Hematopoietic multipotent progenitor cell treated with erythropoietin and hydrocortisone succinate and interleukin-3 and kit ligand, for 6 days (in vitro differentiated cells): ENCODE results near the gene BGLAP.

Source experiments
- DNase-seq: peaks from one replicate; pipeline ENCODE4 v3.0.0-alpha.2; 2015

Gene BGLAP

GRCh38 chr1:156259805-156260204, 17.8 kb downstream of the BGLAP start:
- peak; percentile 39 for DNase-seq

GRCh38 chr1:156260896-156261295, 18.9 kb downstream of the BGLAP start:
- no peak for DNase-seq

GRCh38 chr1:156262461-156263287, 20.7 kb downstream of the BGLAP start:
- DNase-seq: no peak

GRCh38 chr1:156263288-156263655, 21.3 kb downstream of the BGLAP start:
- no peak for DNase-seq

- DNase-seq: no peak
Observed at GRCh38 chr1:156266051-156266450, 24.1 kb downstream of the BGLAP start.

GRCh38 chr1:156268336-156268735, 26.4 kb downstream of the BGLAP start:
- DNase-seq: no peak

- DNase-seq: no peak
Observed at GRCh38 chr1:156270314-156270713, 28.3 kb downstream of the BGLAP start.

GRCh38 chr1:156276532-156276931, 34.5 kb downstream of the BGLAP start:
- DNase-seq: peak; percentile 35

- peak; percentile 40 for DNase-seq
Observed at GRCh38 chr1:156276966-156277381, 35.0 kb downstream of the BGLAP start.

- DNase-seq: no peak
Observed at GRCh38 chr1:156279837-156280236, 37.9 kb downstream of the BGLAP start.

- DNase-seq: peak; percentile 87
Observed at GRCh38 chr1:156281281-156281680, 39.3 kb downstream of the BGLAP start.

GRCh38 chr1:156281693-156282478, 39.9 kb downstream of the BGLAP start:
- peak; percentile 47 for DNase-seq

GRCh38 chr1:156282479-156283222, 40.7 kb downstream of the BGLAP start, which contains the start of gene SMG5:
TSS of gene SMG5 (minus strand) at chr1:156282825. CDS start at chr1:156282680, 145 bp downstream.
- DNase-seq: peak; percentile 99

GRCh38 chr1:156283521-156283920, 41.5 kb downstream of the BGLAP start:
- DNase-seq: peak; percentile 9

GRCh38 chr1:156284112-156284511, 42.1 kb downstream of the BGLAP start, which contains the start of gene TMEM79:
TSS of gene TMEM79 (plus strand) at chr1:156284325. CDS start at chr1:156285227, 902 bp downstream.
- DNase-seq: no peak

- DNase-seq: no peak
Observed at GRCh38 chr1:156284757-156285156, 42.8 kb downstream of the BGLAP start.

GRCh38 chr1:156285437-156285836, 43.5 kb downstream of the BGLAP start:
- DNase-seq: no peak

GRCh38 chr1:156286061-156286460, 44.1 kb downstream of the BGLAP start:
- no peak for DNase-seq

- DNase-seq: no peak
Observed at GRCh38 chr1:156289857-156290256, 47.9 kb downstream of the BGLAP start.

GRCh38 chr1:156291226-156292061, 49.5 kb downstream of the BGLAP start:
- peak; percentile 91 for DNase-seq
